A549 (cell line): ENCODE measurements around the gene GLP2R.

Experiments
- CBX2 ChIP-seq: fragments of 200-600 bp; sonication (generic); IDR thresholded peaks from 2 replicates; pipeline ENCODE4 v1.6.1; 2016; ENCODE audit warnings: low read depth, mild to moderate bottlenecking, borderline replicate concordance
- CHD2 ChIP-seq: fragments of 150-350 bp; IDR thresholded peaks from 2 replicates; pipeline ENCODE4 v1.6.1; 2014; ENCODE audit warnings: low read length; ENCODE audit not compliant: partially characterized antibody
- CTCF ChIP-seq: fragments of >200 bp; sonication (Bioruptor Twin); formaldehyde crosslinking; IDR thresholded peaks from 3 replicates; pipeline ENCODE4 v1.5.1; 2016
- EHMT2 ChIP-seq: fragments of 200-600 bp; sonication (generic); IDR thresholded peaks from 2 replicates; pipeline ENCODE4 v1.6.1; 2016; ENCODE audit warnings: antibody characterized with exemption, low read depth, mild to moderate bottlenecking, moderate library complexity
- HMGXB4 ChIP-seq: fragments of 250-450 bp; sonication (Bioruptor Pico); IDR thresholded peaks from 2 replicates; pipeline ENCODE4 v1.5.0; 2021; ENCODE audit warnings: mild to moderate bottlenecking, moderate library complexity, borderline replicate concordance
- HOXA7 ChIP-seq: fragments of 250-450 bp; sonication (Bioruptor Pico); IDR thresholded peaks from 2 replicates; pipeline ENCODE4 v1.5.0; 2020; ENCODE audit warnings: mild to moderate bottlenecking, moderate library complexity
- NFE2L2 ChIP-seq: fragments of 150-350 bp; conservative IDR thresholded peaks from 2 replicates; pipeline ENCODE4 v1.6.1; 2014; ENCODE audit warnings: low read length
- POLR2AphosphoS2 ChIP-seq: conservative IDR thresholded peaks from 2 replicates; pipeline ENCODE4 v1.6.1; 2012; ENCODE audit warnings: low read length, improper control_type of control experiment, inconsistent platforms
- RCOR1 ChIP-seq: fragments of 150-350 bp; IDR thresholded peaks from 2 replicates; pipeline ENCODE4 v1.6.1; 2014; ENCODE audit warnings: antibody characterized with exemption, low read length, low read depth
- TF ChIP-seq, protein P1 (sequence below): fragments of 250-450 bp; sonication (Bioruptor Pico); IDR thresholded peaks from 2 replicates; pipeline ENCODE4 v1.5.0; 2020; ENCODE audit warnings: low read depth, mild to moderate bottlenecking, moderate library complexity
- TF ChIP-seq, protein P2 (sequence below): IDR thresholded peaks from 2 replicates; pipeline ENCODE4 v1.6.1; 2012
- TF ChIP-seq, protein P3 (sequence below): fragments of 450-650 bp; IDR thresholded peaks from 2 replicates; pipeline ENCODE4 v1.6.1; 2014; ENCODE audit warnings: antibody characterized with exemption

DNA sequence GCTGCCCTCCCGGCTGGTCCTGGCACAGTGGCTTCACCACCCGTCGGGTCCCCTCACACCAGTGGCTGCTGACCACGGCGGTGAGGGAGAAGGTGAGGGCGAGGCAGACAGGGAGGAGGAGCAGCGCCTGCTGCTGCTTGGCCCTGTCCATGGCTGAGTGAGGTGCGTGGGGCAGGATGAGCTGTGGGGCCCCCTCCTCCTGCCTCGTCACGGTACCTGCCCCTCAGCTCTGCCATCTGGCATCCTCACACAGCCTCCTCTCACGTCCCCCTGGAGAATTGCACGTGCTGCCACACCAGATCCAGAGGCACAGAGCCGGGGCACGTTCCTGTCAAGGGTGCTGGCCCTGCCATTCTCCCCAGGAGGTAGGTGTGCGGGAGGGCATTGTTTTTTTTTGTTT is 3.8 kb upstream of the GLP2R start, which contains the start of gene GSG1L2:
- no peak for TF ChIP-seq NFE2L2
- TF ChIP-seq CTCF = no peak
- no peak for TF ChIP-seq CBX2
- TF ChIP-seq, protein P1, sequence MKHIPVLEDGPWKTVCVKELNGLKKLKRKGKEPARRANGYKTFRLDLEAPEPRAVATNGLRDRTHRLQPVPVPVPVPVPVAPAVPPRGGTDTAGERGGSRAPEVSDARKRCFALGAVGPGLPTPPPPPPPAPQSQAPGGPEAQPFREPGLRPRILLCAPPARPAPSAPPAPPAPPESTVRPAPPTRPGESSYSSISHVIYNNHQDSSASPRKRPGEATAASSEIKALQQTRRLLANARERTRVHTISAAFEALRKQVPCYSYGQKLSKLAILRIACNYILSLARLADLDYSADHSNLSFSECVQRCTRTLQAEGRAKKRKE (CRISPR knock-in tag) = no peak
- TF ChIP-seq POLR2AphosphoS2 = no peak
- no peak for TF ChIP-seq RCOR1
- TF ChIP-seq, protein P2, sequence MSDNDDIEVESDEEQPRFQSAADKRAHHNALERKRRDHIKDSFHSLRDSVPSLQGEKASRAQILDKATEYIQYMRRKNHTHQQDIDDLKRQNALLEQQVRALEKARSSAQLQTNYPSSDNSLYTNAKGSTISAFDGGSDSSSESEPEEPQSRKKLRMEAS = no peak
- TF ChIP-seq, protein P3, sequence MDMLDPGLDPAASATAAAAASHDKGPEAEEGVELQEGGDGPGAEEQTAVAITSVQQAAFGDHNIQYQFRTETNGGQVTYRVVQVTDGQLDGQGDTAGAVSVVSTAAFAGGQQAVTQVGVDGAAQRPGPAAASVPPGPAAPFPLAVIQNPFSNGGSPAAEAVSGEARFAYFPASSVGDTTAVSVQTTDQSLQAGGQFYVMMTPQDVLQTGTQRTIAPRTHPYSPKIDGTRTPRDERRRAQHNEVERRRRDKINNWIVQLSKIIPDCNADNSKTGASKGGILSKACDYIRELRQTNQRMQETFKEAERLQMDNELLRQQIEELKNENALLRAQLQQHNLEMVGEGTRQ = no peak
- TF ChIP-seq HMGXB4 (CRISPR knock-in tag) = no peak
- no peak for TF ChIP-seq EHMT2
- TF ChIP-seq HOXA7 = no peak
- no peak for TF ChIP-seq CHD2
